ENCODE data around the gene CLTCL1.

CLTCL1 gene

DNA sequence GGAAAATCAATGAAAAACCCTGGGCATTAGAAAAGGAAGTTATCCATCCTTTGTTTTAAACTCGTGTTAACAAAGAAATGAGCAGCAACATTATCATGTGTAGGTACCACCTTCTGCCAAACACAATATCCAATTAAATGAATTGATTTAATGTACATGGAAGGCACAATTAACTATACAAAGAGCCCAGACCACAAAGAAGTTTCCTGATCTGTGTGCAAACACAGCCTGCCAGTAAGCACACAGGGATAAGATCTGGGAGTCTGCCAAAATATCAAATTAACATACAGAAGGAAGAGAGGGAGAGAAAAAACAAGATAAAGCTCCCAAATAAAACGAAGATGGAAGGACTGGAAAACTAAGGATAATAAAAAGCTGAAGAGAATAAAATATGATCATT is 58.9 kb downstream of the CLTCL1 start:
- Histone ChIP-seq H3K36me3 (ENCODE audit: control insufficient read depth, insufficient read depth, low read length) (no peaks in the 10 kb centered on the region), H3K4me3 (replicated peaks; ENCODE audit: low read depth, low read length) (no peak overlapping the region), H3K27me3 (replicated peaks; ENCODE audit: control insufficient read depth, insufficient read depth, low read length) (no peaks in the 10 kb centered on the region; the same call in none of the 2 replicates)
- DNase-seq (ENCODE audit: extremely low read depth, insufficient read length): no peak
- TF ChIP-seq, protein P1, sequence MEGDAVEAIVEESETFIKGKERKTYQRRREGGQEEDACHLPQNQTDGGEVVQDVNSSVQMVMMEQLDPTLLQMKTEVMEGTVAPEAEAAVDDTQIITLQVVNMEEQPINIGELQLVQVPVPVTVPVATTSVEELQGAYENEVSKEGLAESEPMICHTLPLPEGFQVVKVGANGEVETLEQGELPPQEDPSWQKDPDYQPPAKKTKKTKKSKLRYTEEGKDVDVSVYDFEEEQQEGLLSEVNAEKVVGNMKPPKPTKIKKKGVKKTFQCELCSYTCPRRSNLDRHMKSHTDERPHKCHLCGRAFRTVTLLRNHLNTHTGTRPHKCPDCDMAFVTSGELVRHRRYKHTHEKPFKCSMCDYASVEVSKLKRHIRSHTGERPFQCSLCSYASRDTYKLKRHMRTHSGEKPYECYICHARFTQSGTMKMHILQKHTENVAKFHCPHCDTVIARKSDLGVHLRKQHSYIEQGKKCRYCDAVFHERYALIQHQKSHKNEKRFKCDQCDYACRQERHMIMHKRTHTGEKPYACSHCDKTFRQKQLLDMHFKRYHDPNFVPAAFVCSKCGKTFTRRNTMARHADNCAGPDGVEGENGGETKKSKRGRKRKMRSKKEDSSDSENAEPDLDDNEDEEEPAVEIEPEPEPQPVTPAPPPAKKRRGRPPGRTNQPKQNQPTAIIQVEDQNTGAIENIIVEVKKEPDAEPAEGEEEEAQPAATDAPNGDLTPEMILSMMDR (IDR thresholded peaks at IDR 0.05; ENCODE audit: insufficient read depth, low read length, poor library complexity, severe bottlenecking): no peak

GRCh38 chr22:19231986-19232385 is 59.5 kb downstream of the CLTCL1 start:
- TF ChIP-seq, protein P1 (IDR thresholded peaks at IDR 0.05; ENCODE audit: insufficient read depth, low read length, poor library complexity, severe bottlenecking): no peak

GRCh38 chr22:19229600-19229999 is 61.9 kb downstream of the CLTCL1 start:
- TF ChIP-seq, protein P1 (IDR thresholded peaks at IDR 0.05; ENCODE audit: insufficient read depth, low read length, poor library complexity, severe bottlenecking): no peak
- H3K4me3 ChIP-seq (replicated peaks; ENCODE audit: low read depth, low read length): no peak overlapping the region
- no peaks in the 10 kb centered on the region for H3K36me3 ChIP-seq (ENCODE audit: control insufficient read depth, insufficient read depth, low read length)
- no peak for DNase-seq (ENCODE audit: extremely low read depth, insufficient read length)
- H3K27me3 ChIP-seq (replicated peaks; ENCODE audit: control insufficient read depth, insufficient read depth, low read length): no peaks in the 10 kb centered on the region; the same call in none of the 2 replicates

More at GRCh38 chr22:19231986-19232385, 59.5 kb downstream of the CLTCL1 start:
- Histone ChIP-seq H3K4me3 (replicated peaks; ENCODE audit: low read depth, low read length) (no peak overlapping the region), H3K27me3 (replicated peaks; ENCODE audit: control insufficient read depth, insufficient read depth, low read length) (no peaks in the 10 kb centered on the region; the same call in none of the 2 replicates), H3K36me3 (ENCODE audit: control insufficient read depth, insufficient read depth, low read length) (no peaks in the 10 kb centered on the region)
- DNase-seq (ENCODE audit: extremely low read depth, insufficient read length): no peak

DNA sequence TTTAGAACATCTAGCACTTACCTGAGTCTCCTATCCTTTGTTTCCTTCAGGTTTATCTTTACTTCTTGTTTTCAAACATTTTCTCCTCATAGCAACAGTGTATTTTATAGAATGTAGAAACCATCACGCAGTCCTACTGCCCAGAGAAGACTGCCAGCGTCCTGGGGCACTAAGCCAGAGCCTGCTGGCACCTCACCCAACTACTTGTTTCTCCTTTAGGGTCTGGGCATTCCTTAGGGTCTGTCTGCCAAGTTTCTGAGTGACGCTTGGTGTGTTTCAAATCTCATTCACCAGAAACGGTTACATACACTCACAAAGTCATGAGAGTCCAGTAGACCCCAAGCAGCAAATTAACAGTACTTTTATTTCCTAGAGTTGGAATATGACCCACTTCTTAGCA is 63.3 kb downstream of the CLTCL1 start:
- TF ChIP-seq, protein P1 (IDR thresholded peaks at IDR 0.05; ENCODE audit: insufficient read depth, low read length, poor library complexity, severe bottlenecking): no peak
- DNase-seq (ENCODE audit: extremely low read depth, insufficient read length): no peak
- Histone ChIP-seq H3K27me3 (replicated peaks; ENCODE audit: control insufficient read depth, insufficient read depth, low read length) (no peaks in the 10 kb centered on the region; the same call in none of the 2 replicates), H3K36me3 (ENCODE audit: control insufficient read depth, insufficient read depth, low read length) (no peaks in the 10 kb centered on the region), H3K4me3 (replicated peaks; ENCODE audit: low read depth, low read length) (no peak overlapping the region)

- no peaks in the 10 kb centered on the region for H3K36me3 ChIP-seq (ENCODE audit: control insufficient read depth, insufficient read depth, low read length)
- H3K27me3 ChIP-seq (replicated peaks; ENCODE audit: control insufficient read depth, insufficient read depth, low read length): no peaks in the 10 kb centered on the region; the same call in 1 of the 2 replicates
- TF ChIP-seq, protein P1 (IDR thresholded peaks at IDR 0.05; ENCODE audit: insufficient read depth, low read length, poor library complexity, severe bottlenecking): no peak
- DNase-seq (ENCODE audit: extremely low read depth, insufficient read length): no peak
- H3K4me3 ChIP-seq (replicated peaks; ENCODE audit: low read depth, low read length): no peak overlapping the region
Observed at GRCh38 chr22:19226428-19226827, 65.1 kb downstream of the CLTCL1 start.

DNA sequence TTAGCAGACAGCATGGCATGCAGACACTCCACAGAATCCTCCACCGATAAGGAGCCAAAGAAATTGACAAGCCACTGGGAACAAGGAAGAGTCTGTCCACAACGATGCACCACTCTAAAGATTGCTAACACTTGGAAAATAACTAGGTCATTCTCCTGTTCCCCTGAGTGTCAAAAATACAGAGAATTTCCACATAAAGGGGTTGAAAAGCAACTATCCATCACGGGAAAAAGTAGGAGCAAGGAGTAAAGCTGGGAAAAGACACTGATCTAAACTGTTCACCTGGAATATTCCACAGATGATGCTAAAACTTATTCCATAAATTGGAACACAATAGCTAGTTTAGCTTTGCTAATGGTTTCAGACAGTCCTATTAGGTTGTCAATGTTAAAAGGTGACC is 66.0 kb downstream of the CLTCL1 start:
- TF ChIP-seq, protein P1 (IDR thresholded peaks at IDR 0.05; ENCODE audit: insufficient read depth, low read length, poor library complexity, severe bottlenecking): no peak
- no peaks in the 10 kb centered on the region for H3K27me3 ChIP-seq (replicated peaks; ENCODE audit: control insufficient read depth, insufficient read depth, low read length)

More for the DNA sequence above, 66.0 kb downstream of the CLTCL1 start:
- H3K4me3 ChIP-seq (replicated peaks; ENCODE audit: low read depth, low read length): no peak overlapping the region
- no peaks in the 10 kb centered on the region for H3K36me3 ChIP-seq (ENCODE audit: control insufficient read depth, insufficient read depth, low read length)
- DNase-seq (ENCODE audit: extremely low read depth, insufficient read length): no peak

All from GM06990 (cell line).